Esophagus mucosa (tissue), 1 donor: ENCODE data around the gene HLA-DQA1. TPM values are rescaled to one million over a fixed set of nuclear protein-coding genes. Genes with fewer than 3 reads are reported as not detected.
"Not testable (repeated sequence)": the region's sequence is repeated elsewhere in the genome, so short reads cannot be mapped to it uniquely, and the experiment has no call there.

Experiments used
- ATAC-seq: fragments of 200-7000 bp; cut with Tn5 transposase; one replicate; pipeline ENCODE4 v1.9.1; 2020
- total RNA-seq: library from RNA; stranded (reverse); gene quantifications from one replicate; pipeline ENCODE4 v1.2.4, GENCODE V29; 2023
- donor health status: DM: yes; HTN: yes; CAD: no.

HLA-DQA1 gene
- total RNA-seq, result 3.9 TPM

DNA sequence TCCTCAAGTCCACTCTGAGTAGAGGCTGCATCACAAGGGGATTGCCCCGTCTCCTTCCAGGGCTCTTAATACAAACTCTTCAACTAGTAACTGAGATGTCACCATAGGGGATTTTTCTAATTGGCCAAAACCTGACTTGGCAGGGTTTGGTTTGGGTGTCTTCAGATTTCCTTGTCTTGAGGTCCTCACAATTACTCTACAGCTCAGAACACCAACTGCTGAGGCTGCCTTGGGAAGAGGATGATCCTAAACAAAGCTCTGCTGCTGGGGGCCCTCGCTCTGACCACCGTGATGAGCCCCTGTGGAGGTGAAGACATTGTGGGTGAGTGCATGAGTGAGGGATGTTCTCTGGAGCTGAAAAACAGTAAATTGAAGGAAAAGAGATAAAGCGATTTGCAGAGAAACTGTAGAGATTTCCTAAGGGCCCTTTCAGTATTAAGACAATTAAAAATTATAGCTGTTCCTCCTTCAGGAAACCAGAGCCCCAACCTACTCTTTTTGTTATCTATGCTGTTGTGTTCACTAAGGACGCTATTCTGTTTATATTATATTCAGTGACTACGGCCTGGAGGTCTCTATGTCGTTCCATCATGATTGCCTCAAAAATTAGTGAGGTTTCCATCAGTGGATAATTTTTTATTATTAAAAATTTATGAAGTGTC lies at the start of gene HLA-DQA1:
Gene HLA-DQA1 (plus strand): TSS at position 188 of the 662 bp plus-strand sequence. CDS start 53 bp downstream, at position 241.
- ATAC-seq, result peak; percentile 45

DNA sequence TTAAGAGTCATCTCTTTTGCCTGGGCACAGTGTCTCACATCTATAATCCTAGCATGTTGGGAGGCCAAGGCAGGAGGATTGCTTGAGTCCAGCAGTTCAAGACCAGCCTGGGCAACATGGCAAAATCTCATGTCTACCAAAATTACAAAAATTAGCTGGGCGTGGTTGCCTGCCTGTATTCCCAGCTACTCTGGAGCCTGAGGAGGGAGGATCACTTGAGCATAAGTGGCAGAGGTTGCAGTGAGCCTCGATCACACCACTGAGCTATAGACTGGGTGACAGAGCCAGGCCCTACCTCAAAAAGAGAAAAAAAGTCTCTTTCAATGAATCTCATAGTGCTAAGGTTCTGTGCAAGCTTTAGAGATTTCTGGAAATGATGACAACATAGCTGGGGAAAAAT lies 49.0 kb upstream of the HLA-DQA1 start:
- no peak for ATAC-seq

DNA sequence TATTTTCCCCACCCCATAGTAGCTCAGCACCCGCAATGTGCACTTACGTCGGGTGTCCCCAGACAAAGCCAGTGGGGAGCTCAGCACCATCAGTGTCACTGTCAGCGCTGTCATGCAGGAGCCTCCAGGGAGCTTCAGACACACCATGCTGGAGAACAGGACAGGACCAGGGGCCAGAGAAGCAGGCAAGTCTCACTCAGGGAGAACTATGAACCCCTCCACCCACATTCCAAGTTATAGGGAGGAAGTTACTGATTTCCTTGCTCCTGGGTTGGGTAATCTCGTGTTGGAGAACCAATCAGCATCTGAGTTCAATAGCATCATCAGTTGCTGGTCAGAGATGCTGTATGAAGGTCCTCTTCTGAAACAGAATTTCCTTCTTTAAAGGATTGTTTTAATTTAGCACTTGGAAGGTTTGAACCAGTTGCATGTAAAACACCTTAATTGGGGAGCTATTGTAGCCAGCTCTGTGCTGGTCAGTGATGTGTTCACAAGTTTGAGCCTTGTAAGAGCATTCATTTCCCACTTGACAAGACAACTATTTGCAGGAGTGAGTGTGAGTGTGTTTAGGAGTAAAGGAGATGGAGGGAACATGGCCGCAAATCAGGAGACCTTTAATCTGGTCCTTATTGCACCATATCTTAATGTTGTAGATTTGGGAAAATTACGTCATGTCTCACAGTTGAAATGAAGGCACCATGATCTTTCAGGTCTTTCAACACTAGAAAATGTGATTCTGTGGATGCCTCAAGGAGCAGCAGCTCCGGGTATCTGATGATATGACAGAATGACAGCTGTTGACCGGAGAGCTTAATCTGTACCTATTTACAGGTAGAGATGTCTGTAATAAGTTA lies 47.4 kb upstream of the HLA-DQA1 start, which contains the start of gene HLA-DRB1:
Gene HLA-DRB1 (minus strand): TSS at position 253 of the 854 bp plus-strand sequence. CDS start 106 bp downstream, at position 147.
- peak; percentile 97 for ATAC-seq

DNA sequence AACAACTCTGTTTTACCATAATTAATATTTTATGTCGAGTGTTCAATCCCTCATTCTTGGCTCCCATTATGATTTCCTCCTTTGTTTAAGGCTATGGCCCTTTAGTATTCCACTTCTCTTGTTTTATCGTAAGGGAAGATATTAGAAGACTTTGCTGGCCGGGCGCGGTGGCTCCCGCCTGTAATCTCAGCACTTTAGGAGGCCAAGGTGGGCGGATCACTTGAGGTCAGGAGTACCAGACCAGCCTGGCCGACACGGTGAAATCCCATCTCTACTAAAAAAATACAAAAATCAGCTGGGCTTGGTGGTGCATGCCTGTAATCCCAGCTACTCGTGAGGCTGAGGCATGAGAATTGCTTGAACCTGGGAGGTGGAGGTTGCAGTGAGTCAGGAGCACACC lies 46.5 kb upstream of the HLA-DQA1 start:
- ATAC-seq, result not testable (repeated sequence)

DNA sequence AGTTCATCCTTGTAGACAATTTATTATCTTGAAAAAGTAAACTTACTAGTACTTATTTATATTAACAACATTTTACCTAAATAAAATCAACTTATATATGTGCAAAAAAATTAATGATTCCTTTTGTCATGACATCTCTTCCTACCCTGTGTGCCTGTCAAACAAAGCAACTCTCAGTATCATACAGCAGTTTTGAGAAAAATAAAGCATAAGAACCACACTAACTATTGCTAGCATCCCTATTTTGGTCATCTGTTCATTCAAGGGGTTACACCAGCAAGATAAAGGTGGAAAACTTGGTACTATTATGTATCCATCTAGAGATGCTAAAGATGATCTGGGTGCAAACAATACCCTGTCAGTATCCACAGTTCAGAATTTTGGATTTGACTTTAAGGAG lies 40.2 kb upstream of the HLA-DQA1 start:
- no peak for ATAC-seq

DNA sequence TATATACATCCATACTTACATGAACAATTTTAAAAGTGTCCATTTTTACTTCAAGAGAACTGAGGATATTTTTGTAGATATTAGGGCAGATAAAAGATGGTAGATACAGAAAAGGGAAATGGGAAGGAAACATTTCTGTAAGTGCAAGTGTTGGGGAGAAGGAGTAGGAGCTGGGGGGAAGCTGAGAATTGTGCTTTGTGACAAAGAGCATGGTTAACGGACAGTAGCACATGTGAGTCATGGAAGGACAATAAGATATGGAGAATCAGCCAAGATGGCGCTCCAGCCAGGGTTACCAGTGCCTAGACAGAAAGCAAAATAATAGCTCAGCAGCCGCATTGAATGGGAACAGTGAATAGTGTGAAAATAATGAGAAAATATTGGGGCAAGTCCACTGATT lies 34.8 kb upstream of the HLA-DQA1 start:
- no peak for ATAC-seq

DNA sequence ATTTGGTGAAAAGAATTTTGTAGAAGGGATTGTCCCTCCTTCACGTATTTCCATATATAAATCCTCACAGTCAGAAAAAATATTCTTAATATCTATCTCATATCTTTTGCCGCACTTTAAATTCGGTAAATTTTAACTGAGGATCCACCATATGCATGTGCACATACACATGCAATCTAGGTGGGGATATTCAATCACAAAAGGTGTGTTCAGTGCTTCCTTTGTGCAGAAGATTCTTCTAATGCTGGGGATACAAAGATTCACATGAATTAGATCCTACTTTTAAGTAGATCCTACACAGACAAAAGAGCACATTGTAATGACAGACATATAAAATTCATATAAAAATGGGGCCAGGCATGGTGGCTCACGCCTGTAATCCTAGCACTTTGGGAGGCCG lies 34.0 kb upstream of the HLA-DQA1 start:
- no peak for ATAC-seq

DNA sequence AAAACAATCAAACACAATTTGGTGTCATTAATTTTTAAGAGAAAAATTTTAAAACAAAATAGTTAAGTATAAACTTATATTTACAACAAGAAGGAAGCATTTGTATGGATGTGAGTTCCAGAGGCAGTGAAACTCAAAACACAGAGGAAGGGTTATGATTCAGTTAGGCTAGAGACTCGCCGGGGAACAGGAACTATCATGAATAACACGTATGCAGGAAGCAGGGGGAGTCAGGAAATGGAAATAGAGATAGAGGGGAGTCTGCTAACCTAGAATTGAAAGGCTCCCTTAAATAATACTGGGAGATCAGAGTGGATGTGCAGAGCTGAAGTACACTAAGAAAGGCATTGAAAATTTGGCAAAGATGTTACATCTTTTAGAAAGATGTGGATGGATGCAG lies 33.3 kb upstream of the HLA-DQA1 start:
- no peak for ATAC-seq

DNA sequence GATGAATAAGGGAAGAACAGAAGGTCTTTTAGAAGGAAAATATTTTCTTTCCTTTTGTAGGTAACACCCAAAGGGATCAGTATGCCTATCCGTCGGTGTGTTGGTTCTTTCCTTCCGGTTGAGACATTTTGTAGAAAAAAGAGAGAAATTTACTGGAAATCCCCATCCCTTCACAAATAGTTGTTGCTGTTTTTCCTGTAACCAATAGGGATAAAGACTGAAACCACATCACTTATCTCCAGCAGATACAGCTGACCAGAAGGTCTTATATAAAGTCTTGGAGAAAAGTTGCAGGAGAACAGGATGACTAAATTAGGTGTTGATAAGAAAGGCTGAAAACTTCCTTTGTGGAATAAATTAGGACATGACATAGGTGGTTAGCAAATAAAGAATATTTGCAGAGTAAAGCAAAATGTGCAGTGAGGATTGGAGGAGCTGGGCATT lies 32.8 kb upstream of the HLA-DQA1 start:
- peak; percentile 47 for ATAC-seq

DNA sequence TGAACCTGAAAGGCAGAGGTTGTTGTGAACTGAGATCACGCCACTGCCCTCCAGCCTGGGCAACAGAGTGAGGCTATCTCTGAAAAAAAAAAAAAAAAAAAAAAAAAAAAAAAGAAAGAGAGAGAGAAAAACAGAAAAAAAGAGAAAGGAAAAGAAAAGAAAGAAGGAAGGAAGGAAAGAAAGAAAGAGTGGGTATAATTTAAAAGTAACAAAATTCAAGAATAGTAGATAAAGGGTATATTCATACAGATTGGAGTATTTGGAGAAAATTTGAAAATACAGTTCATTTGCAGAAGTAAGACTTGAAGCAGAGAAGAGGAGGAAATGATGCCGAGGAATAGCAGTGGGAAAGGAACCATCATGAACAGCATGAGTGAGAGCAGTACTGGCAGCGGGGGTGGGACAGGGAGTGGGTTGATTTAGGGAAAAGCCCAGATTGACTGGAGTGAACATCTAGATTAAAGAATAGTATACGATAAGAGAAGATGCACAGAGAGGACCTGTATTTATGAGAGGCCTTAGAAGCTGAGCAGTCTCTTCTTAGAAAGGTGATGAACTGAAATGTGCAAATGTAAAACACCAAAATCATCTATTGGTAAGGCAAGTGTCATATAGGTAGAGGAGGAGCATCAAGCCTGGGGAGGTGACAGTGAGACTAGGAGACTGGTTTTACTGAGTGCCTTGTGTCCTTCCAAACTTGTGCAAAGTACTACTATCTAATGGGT lies 29.8 kb upstream of the HLA-DQA1 start:
- no peak for ATAC-seq

DNA sequence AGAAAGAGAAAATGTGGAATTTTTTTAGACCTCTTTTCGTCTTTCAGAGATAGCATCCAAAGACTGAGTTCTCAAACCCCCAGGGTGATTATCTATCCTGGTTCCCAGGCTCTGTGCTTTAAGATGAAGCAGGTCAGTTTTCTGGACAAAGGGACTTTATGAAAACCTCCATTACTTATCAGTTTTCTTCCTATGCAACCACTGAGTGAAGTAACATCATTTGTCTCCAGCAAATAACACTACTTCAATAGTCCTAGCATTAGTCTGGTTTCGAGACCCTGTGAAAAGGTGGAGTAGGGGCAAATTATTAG lies 29.3 kb upstream of the HLA-DQA1 start:
- no peak for ATAC-seq

DNA sequence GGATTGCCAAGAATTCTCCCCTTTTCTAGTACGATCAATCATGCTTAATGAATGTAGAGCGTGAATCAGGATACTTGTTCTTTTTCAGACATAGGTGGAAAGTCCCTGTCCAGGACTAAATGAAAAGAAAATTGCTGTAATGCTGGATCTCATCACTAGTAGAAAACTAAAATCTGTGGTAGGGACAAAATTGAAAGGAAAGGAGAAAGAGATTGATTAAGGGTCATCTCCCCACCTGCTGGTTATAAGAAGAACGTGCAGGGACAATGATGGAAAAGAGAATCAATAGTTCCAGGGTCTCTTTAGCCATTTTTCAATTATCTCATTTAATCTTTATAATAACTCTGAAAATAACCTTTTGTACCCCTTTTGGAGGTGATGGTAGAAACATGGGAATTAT lies 28.8 kb upstream of the HLA-DQA1 start:
- no peak for ATAC-seq

DNA sequence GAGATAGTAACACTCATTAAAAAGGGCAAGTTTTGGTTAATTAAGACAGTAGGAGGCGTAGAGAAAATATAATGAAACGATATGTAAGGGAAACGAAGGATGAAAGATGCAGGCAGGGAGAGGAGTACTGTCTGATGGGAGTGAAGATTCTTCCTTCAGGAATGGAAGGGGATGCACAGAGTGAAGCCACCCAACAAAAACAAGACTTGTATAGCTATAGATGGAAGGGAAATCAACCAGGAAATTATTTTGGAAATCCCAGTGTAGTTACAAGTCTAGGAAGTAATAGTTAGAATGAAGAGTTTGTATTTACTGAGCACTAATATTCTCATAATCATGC lies 27.8 kb upstream of the HLA-DQA1 start:
- ATAC-seq, result no peak

DNA sequence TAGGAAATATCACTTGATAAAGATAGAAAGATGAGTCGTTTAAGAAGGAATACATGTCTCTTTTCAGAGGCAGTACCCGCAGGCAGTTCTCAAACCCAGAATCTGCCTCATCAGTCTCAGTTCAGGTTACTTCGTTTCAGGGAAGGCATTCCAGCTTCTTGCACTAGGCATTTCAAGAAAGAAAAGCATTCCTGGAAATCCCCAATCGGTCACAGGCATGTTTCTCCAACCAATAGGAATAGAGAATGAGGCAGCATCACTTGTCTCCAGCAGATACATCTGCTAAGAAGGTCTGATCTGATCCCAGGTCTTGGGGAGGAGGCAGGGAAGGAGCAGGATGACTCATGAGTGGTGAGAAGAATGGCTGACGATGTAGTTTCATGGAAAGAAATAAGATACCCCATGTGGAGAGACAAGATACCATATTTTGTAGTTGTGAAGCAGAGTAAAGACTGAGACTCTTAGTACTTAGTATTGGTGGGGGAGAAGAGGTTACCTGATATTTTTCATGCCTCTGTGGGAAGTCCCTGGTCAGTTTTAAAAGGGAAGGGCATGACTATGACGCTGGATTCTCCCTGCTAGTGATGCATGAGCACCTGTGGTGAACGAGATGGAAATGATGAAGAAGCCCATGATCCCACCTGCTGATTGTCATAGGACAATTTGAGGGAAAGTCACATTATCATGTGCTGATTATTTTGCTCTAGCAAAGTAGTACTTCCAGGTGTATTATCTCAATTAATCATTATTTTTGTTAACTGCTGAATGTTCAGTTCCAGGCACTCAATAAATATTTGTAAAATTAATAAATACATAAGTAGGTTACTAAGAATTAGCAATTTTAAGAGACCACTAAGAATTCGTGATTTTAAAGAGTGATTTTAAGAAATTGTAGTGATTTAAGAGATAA lies 27.2 kb upstream of the HLA-DQA1 start:
- ATAC-seq, result peak; percentile 100

DNA sequence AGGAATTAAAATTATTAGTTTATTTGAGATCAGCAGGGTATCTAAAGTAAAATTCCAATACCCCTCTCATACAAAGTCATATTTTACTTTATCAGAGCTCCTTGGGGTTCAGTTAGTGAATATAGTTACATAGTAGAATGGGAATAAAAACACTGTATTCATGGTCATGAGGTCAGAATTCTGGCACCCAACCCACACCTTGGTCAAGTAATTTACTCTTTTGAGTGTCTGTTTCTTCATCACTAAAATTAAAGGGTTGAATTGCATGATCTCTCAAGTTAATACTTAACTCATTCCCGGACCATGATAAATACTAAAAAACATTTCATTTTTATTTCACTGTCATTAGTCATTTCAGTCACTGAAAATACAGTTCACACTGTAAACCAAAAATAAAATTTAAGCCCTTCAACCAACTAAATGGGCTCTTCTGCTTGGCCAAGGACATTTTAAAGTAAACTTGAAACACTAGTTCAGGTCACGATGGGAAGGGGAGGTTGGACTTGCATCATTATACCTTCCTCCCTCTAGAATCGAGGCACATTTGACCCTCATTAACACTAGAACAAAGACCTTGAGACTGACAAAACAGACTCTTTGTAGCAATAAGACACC lies 26.4 kb upstream of the HLA-DQA1 start:
- ATAC-seq, result no peak

DNA sequence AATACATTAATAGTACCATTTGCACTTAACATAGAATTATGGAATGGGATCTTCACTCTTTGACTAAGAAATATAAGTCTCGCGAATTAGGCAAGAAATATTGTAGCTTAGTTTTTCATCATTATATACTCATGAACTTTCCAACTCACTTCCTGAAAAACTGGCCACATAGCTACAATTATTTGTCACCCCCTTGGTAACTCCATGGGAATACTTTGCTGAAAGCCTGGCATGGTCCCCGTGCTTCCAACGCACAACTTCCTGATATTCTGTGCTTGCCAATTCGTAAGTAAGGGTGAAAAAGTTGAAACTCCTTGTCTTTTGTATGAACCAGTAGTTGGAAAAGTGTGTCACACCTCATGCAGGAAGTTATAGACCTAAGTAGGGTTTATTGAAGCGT lies 23.7 kb upstream of the HLA-DQA1 start:
- no peak for ATAC-seq

DNA sequence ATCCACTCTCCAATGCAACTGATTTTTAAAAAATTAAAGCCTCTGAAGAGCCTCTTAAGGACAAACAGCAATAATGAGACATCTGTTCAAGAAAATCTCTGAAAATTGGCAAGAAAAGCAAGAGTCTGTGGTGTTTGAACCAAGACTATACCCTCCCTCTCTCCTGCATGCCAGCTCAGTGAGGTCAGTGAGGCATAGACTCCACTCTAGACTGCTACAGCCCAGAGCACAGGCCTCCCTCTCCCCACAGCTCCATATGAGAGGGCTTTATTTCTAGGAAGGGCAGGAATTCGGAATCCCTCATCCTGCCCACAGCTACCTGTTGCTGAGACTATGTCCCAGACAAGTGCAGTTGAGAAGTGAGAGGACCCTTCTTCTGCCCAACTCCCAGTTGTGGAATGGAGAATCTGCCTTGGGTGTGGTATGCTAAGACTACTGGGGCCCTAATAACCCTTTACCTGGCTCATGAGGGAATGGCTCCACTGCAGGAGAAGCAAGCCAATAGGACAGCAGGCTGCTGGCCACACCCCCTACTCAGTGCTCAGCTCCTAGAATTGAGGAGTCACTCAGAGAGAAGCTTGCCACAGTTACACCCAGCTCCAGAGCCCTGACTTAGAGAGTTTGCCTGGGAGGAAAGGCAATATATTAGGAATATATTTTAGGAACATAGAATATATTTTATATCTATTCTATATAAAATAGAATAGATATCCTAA lies 22.7 kb upstream of the HLA-DQA1 start:
- ATAC-seq, result no peak

DNA sequence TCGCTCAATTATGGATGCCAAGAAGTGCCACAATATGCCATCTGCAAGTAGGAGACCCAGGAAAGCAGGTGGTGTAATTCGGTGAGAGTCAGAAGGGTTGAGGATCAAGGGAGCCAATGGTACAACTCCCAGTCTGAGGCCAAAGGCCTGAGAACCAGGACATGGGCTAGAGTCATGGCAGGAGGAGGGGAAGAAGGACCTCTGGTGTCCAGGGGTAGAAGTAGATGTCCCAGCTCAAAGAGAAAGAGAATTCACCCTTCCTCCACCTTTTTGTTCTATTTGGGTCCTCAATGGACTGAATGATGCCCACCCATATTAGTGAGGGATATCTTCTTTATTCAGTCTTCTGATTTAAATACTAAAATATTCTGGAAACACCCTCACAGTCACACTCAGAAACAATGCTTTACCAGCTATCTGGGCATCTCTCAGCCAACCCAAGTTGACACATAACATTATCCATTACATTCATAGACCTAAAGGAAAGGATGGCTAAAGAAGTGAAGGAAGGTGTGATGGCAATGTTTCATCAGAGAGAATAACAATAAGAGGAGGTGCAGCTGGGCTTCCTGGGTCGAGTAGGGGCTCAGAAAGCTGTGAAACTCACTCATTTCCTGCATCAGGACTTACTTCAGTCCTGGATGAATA lies 21.2 kb upstream of the HLA-DQA1 start:
- ATAC-seq, result no peak

DNA sequence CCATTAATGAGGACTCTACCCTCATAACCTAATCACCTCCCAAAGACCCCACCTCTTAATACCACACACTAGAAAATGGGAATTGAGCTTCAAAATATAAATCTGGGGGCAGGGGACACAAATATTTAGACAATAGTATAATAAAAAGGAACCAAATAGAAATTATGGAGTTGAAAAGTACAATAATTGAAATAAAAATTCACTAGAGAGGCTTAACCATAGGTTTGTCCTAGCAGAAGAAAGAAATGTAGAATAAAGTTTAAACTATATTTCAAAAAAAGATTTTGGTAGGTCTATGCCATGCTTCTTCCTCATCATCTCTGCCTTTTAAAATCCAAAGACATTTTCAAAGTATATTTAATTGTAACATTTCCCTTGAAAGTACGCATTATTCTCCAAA lies 19.5 kb upstream of the HLA-DQA1 start:
- ATAC-seq, result no peak

DNA sequence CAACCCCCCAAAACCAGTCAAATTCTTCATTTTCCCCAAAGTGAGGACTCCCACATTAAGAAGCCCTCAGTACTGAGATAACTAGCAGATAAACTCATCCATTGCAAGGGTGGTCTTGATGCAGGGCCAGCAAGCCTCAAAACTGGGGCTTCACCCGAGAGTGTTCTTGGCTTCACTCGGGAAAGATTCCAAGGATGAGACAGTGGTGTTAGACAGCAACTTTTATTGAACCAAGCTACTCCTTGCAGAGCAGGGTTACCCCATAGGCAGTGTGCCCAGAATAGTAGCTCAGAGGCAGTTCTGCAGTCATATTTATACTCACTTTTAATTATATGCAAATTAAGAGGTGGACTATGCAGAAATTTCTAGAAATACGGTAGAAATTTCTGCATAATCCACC lies 15.8 kb upstream of the HLA-DQA1 start:
- no peak for ATAC-seq
